OCI-LY3 (cell line): ENCODE measurements around the gene TBX19.
A peak's percentile ranks its signal among the peaks of the same experiment; 100 is the strongest.

Source experiments
- H2AFZ ChIP-seq: fragments of 200-600, 300-600 bp; shearing (Covaris generic); 2 replicates; pipeline ENCODE4 v1.6.0; 2014; ENCODE audit warnings: antibody characterized with exemption, low read depth, low read length
- H3K27ac ChIP-seq: fragments of 200-600, 300-600 bp; sonication (generic); 2 replicates; pipeline ENCODE4 v1.5.1; 2014; ENCODE audit warnings: mild to moderate bottlenecking, low read length, moderate library complexity, mixed read lengths
- H3K27me3 ChIP-seq: fragments of 200-600, 300-600 bp; sonication (generic); 2 replicates; pipeline ENCODE4 v1.6.1; 2014; ENCODE audit warnings: low read depth, low read length, mixed read lengths
- H3K36me3 ChIP-seq: fragments of 200-600, 300-600 bp; sonication (generic); replicated peaks from 2 replicates; pipeline ENCODE3; 2014; ENCODE audit warnings: low read depth, low read length, mixed read lengths
- H3K4me1 ChIP-seq: fragments of 300-600, 200-600 bp; sonication (generic); 2 replicates; pipeline ENCODE4 v1.6.1; 2014; ENCODE audit warnings: low read length, mixed read lengths
- H3K4me2 ChIP-seq: fragments of 200-600, 300-600 bp; sonication (generic); 2 replicates; pipeline ENCODE4 v1.6.1; 2014; ENCODE audit warnings: low read length, mixed read lengths
- H3K4me3 ChIP-seq: fragments of 300-600, 200-600 bp; sonication (generic); 2 replicates; pipeline ENCODE4 v1.5.1; 2014; ENCODE audit warnings: antibody characterized with exemption, mild to moderate bottlenecking, low read length, moderate library complexity
- H3K79me2 ChIP-seq: fragments of 300-600, 200-600 bp; shearing (Covaris generic); 2 replicates; pipeline ENCODE4 v1.6.1; 2014; ENCODE audit warnings: mild to moderate bottlenecking, low read length, mixed read lengths
- H3K9ac ChIP-seq: fragments of 300-600, 200-600 bp; shearing (Covaris generic); 2 replicates; pipeline ENCODE4 v1.6.0; 2014; ENCODE audit warnings: mild to moderate bottlenecking, low read length, moderate library complexity
- H3K9me3 ChIP-seq: fragments of 200-600, 300-600 bp; shearing (Covaris generic); 2 replicates; pipeline ENCODE4 v1.6.1; 2014; ENCODE audit warnings: low read length, mixed read lengths; ENCODE audit not compliant: insufficient read depth
- H4K20me1 ChIP-seq: fragments of 200-600, 300-600 bp; sonication (generic); 2 replicates; pipeline ENCODE4 v1.6.1; 2016; ENCODE audit warnings: low read length, mixed read lengths; ENCODE audit not compliant: insufficient read depth
- EZH2phosphoT487 ChIP-seq: fragments of 200-600 bp; shearing (Covaris generic); IDR thresholded peaks from 2 replicates; pipeline ENCODE4 v1.6.1; 2018; ENCODE audit warnings: antibody characterized with exemption, mixed run types, low read depth
- TF ChIP-seq, protein P1 (sequence below): fragments of 200-600, 300-600 bp; sonication (generic); IDR thresholded peaks from 2 replicates; pipeline ENCODE4 v1.5.1; 2014; ENCODE audit warnings: antibody characterized with exemption, low read length, low read depth

The TBX19 gene

DNA sequence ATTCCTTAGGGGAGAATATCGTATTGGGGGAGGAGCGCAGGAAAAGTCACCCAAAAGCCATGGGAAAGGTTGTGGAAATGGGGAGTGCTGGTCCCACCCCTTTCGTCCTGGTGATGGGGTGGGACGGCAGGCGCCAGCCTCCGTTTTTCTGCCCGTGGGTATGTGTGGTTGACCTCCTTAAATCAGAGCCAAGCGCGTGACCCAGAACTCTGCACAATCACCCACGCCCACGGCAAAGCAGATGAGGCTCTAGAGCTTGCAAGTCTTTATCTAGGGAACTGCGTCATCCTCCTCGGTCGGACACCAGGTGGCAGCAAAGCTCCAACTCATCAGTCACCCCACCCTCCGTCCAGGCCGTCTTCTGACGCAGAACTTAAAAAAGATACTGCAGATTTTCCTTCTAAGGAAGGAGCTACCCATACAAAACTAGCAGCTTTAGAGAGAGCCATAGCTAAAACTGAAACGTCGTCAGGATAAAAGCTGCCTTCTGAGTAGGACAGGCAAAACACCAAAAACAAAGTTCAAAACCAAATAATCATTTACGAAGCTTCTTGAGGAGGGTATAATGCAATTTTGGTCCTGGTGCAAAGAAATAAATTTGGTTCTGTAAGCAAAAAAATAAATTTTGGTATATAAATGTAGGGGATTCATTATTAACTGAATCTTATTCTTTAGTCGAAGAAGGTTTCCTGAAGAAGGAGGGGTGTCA lies 62.0 kb downstream of the TBX19 start:
- H3K27me3 ChIP-seq, result no peaks in the 10 kb centered on the region
- H4K20me1 ChIP-seq, result no peaks in the 10 kb centered on the region
- H2AFZ ChIP-seq, result peak overlapping the region; percentile 80
- H3K27ac ChIP-seq, result no peak overlapping the region
- H3K36me3 ChIP-seq, result no peaks in the 10 kb centered on the region
- TF ChIP-seq, protein P1, sequence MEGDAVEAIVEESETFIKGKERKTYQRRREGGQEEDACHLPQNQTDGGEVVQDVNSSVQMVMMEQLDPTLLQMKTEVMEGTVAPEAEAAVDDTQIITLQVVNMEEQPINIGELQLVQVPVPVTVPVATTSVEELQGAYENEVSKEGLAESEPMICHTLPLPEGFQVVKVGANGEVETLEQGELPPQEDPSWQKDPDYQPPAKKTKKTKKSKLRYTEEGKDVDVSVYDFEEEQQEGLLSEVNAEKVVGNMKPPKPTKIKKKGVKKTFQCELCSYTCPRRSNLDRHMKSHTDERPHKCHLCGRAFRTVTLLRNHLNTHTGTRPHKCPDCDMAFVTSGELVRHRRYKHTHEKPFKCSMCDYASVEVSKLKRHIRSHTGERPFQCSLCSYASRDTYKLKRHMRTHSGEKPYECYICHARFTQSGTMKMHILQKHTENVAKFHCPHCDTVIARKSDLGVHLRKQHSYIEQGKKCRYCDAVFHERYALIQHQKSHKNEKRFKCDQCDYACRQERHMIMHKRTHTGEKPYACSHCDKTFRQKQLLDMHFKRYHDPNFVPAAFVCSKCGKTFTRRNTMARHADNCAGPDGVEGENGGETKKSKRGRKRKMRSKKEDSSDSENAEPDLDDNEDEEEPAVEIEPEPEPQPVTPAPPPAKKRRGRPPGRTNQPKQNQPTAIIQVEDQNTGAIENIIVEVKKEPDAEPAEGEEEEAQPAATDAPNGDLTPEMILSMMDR, result peak; percentile 62
- TF ChIP-seq EZH2phosphoT487, result no peak
- peaks cover 23% of the 10 kb centered on the region for H3K4me1 ChIP-seq
- peak overlapping the region; percentile 69 for H3K4me3 ChIP-seq
- no peaks in the 10 kb centered on the region for H3K9me3 ChIP-seq
- peak overlapping the region; percentile 34 for H3K9ac ChIP-seq
- H3K4me2 ChIP-seq, result peak overlapping the region; percentile 79
- no peaks in the 10 kb centered on the region for H3K79me2 ChIP-seq

DNA sequence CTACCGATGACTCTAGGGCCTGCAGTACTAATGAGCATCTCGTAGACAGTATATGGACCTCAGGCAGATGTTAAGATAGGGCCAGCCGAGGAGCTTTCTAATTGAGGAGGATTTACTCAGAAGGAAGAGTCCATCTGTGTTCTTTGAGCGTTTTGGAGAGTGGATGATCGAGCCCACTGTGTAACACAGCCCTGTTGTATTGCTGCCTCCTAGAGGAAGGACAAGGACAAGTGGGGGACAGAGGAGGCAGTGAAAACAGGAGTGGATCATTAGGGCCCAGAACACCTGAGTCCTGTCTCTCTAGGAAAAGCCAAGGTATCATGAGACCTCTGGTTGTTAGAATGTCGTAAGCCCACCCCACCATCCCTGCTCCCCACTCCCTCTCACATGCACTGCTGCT lies 62.9 kb downstream of the TBX19 start:
- peaks cover 26% of the 10 kb centered on the region for H3K4me1 ChIP-seq
- no peaks in the 10 kb centered on the region for H3K9me3 ChIP-seq
- TF ChIP-seq EZH2phosphoT487, result no peak
- TF ChIP-seq, protein P1, result peak; percentile 53
- H3K4me3 ChIP-seq, result peak overlapping the region; percentile 69; the same call in 1 of the 2 replicates
- H3K27ac ChIP-seq, result no peak overlapping the region
- H3K4me2 ChIP-seq, result peak overlapping the region; percentile 79
- H2AFZ ChIP-seq, result peak overlapping the region; percentile 80
- no peaks in the 10 kb centered on the region for H3K27me3 ChIP-seq
- no peaks in the 10 kb centered on the region for H3K36me3 ChIP-seq
- no peak overlapping the region for H3K9ac ChIP-seq
- H4K20me1 ChIP-seq, result no peaks in the 10 kb centered on the region
- H3K79me2 ChIP-seq, result no peaks in the 10 kb centered on the region

DNA sequence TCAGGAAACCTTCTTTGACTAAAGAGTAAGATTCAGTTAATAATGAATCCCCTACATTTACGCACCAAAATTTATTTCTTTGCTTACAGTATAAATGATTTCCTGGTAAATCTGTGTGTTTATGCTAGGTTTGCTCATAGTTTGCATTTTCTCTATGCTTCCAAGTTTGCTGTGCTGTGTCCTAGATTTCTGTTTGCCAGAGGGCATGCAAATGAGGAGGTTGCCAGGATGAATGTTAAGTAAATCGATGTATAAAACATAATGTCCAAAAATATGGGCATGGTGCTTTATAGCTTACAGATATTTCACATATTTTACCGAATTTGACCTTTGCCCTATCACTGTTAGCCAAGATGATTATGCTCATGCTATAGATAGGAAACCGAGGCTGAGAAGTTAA lies 63.8 kb downstream of the TBX19 start:
- Histone ChIP-seq H3K9ac (no peak overlapping the region), H3K27me3 (no peaks in the 10 kb centered on the region), H3K79me2 (no peaks in the 10 kb centered on the region), H3K4me1 (peaks cover 26% of the 10 kb centered on the region), H2AFZ (no peak overlapping the region), H3K4me3 (no peak overlapping the region), H3K36me3 (no peaks in the 10 kb centered on the region), H3K4me2 (no peak overlapping the region), H4K20me1 (no peaks in the 10 kb centered on the region), H3K9me3 (no peaks in the 10 kb centered on the region), H3K27ac (no peak overlapping the region)
- no peak for TF ChIP-seq EZH2phosphoT487
- TF ChIP-seq, protein P1, result no peak

DNA sequence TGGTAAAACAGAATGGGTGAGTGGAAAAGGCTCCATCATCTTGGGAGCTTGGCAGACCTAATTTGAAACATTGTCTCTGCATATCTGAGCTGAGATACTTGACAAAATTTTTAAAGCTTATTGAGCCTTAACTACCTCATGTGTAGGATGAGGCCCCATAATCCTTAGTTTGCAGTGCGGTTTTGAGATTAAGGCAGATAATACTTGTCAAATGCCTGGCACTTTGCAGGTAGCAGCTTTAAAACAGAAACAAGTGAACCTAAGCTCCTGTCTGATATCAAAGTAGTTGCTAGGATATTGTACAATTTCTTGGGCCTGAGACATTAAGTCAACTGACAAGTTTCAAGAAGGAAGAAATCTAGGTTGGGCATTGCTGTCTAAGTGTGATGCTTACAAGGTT lies 65.3 kb downstream of the TBX19 start:
- Histone ChIP-seq H3K27ac (no peak overlapping the region), H3K4me3 (no peak overlapping the region), H3K79me2 (no peaks in the 10 kb centered on the region), H3K4me1 (peaks cover 26% of the 10 kb centered on the region), H3K4me2 (no peak overlapping the region), H4K20me1 (no peaks in the 10 kb centered on the region), H2AFZ (no peak overlapping the region), H3K9ac (no peak overlapping the region), H3K27me3 (no peaks in the 10 kb centered on the region), H3K9me3 (no peaks in the 10 kb centered on the region), H3K36me3 (no peaks in the 10 kb centered on the region)
- no peak for TF ChIP-seq EZH2phosphoT487
- TF ChIP-seq, protein P1, result no peak
